SKM-1 treated with dmso at 0.1 percent for 144 hours (cell line): Measurements from ENCODE around the gene MEGF6.

Experiments used
- DNase-seq: peaks from one replicate; lab custom pipeline; 2025; ENCODE audit not compliant: unreplicated experiment; lab: John Stamatoyannopoulos, UW

Gene MEGF6

DNA sequence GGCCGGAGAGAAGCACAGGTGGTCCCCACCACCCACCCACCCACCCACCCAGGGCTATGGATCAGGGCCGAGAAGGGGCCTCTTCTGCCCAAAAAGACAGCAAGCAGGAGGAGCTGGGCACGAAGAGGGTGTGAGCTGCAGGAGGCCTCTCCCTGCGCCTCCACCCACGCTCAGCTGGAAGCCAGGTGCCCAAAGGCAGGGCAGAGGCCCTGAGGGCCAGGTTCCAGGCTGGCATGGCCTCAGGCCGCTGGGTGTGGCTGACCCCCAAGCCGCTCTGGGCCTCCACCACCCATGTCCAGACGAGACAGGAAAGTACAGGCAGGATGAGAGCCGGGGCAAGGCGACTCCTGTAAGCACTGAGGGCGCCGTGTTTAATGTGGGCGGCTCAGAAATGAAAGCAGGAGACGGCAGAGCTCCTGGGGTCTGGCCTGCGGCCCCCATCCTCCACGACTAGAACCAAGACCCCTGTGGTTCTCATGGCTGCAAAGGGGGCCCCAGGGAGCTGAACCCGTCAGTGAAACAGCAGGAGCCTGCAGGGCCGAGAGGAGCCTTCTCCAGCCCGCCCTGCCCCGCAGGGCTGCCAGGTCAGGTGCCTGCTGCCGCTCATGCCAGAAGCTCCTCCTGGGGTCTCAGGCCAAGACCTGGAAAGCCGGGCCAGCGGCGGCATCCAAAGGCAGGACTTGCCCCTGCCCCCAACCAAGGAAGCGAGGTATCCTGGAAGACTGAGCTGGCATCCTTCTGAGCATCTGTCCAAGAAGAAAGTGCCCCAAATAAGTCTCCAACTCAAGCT lies 56.0 kb downstream of the MEGF6 start:
- no peak for DNase-seq

DNA sequence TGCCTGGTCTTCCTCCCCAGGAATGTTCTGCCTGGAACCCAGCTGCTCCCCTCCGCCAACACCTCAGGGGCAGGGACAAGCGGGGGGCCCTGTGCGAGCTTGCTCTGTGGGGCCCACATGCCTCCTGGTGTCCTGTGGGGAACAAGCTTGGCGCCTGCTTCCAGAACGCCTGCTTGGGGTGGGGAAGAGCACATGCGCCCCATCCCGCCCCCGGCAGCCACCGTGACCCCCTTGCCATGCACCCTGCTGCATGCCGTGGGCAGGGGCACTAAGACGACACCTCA lies 57.4 kb downstream of the MEGF6 start:
- no peak for DNase-seq

- DNase-seq = no peak
Measured at GRCh38 chr1:3553166-3553939, 58.0 kb downstream of the MEGF6 start.

DNA sequence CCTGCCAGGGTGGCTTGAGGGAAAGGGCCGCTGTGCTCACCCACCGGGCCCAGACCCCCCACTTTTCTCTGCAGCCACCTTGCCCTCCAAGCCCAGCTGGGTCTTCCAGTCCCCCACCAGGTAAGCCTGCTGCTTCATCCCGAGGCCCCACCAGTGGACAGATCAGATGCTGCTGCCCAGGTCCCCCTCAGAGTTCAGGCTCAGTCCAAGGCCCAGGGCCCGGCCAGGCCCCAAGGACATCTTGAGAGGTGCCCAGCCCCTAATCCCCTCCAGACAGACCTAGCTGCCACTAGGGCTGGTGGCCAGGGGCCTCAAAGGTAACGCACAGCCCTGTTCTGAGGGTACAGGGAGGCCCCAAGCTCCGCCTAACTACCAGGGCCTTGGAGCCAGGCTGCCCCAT lies 58.6 kb downstream of the MEGF6 start:
- no peak for DNase-seq

DNA sequence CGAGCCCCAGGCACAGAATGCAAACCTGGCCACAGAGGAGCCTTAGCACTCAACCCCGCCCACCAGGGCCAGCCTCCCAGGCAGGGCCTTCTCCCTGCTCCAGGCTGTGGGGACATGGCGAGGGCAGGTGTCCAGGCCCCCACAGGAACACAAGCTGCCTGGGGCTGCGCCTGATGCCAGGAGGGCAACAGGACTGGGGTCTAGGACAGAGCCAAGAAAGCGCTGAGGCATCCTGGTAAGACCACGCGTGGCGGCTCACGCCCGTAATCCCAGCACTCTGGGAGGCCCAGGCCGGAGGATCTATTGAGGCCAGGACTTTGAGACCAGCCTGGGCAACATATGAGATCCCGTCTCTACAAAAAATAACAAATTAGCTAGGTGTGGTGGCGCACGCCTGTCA lies 59.1 kb downstream of the MEGF6 start:
- DNase-seq = no peak

- no peak for DNase-seq
Measured at GRCh38 chr1:3551711-3552110, 59.6 kb downstream of the MEGF6 start.

DNA sequence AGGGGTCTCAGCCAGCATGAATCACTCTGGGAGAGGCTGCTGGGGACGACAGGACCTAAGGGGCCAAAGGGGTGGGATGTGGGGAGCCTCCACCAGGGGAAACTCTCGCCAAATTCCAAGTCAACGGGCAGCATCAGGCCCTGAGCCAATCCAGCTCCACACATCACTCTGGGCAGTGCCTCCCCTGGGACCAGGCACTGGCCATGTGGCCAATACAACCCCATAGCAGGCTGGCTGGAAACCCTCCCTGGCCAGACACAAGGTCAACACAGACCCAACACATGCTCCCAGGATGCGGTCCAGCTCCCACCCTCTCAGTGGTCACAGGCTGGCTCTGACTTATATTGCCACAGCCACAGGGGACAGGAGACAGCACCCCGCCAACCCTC lies 60.0 kb downstream of the MEGF6 start:
- no peak for DNase-seq

DNA sequence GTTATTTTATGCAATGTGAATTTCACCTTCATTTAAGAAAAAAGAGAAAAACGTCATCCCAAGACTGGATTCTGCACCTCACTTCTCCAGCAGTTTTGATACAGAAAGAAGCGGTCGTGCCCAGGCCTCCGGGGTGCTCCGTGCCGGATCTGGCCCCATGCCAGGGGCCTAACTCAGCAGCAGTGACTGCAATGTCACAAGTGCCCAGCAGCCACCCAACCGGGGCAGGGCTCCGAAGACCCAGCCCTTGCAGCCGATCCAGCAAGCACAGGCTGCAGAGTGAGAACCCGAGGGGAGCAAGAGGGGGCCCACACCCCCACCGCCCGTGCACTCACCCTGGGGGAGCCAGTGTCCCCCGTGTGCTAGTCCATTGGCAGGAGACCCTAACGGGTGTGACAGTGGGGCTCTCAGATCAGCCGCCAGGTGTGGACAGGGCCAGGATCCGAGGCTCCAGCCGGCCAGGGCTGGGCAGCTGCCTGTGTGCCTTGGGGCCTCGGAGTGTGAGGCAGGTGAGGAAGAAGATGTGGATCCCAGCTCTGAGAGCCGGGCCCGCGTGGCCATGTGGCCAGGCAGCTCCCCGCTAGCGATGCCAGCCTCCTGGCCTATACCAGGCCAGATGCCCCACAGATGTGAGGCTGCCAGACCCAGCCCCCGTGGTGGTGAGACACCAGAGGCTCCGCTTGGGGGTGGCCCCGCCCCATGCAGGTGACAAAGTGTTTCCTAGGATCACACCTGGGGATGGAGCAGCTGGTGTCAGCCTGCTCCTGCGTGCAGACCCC lies 60.6 kb downstream of the MEGF6 start:
- no peak for DNase-seq

- no peak for DNase-seq
Measured at GRCh38 chr1:3548895-3549294, 62.4 kb downstream of the MEGF6 start.

DNA sequence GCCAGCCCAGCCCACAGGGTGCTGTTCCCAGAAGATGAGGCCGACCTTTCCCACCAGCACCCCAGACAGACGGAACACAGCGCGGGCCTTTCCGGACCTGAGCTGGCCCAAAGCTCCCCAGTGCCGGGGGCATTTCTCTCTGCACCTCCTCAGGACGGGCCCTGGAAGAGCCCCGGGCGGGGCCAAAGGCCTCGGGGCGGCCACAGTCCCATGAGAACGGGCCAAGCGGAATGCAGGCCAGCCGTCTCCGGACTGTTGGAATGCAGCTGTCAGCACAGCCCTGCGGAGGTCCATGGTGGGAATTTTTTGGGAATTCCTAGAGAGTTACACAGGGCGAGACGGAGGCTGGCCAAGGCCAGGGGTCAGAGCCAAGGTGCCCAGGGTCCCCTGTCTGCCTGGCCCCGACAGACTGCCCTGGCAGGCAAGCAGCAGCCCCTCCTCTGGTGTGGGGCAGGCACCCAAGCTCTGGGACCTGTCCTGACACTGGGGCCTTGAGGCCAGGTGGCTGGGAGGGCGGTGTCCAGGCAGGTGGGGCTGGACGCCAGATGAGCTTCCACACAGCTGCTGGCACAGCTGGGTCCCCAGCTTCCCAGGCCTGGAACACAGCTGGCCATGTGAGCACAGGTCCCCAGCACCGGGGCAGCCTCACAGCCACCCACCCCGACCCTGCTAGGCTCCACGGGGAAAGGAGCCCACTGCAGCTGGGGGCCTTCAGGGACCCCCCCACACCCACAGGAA lies 63.0 kb downstream of the MEGF6 start:
- no peak for DNase-seq

DNA sequence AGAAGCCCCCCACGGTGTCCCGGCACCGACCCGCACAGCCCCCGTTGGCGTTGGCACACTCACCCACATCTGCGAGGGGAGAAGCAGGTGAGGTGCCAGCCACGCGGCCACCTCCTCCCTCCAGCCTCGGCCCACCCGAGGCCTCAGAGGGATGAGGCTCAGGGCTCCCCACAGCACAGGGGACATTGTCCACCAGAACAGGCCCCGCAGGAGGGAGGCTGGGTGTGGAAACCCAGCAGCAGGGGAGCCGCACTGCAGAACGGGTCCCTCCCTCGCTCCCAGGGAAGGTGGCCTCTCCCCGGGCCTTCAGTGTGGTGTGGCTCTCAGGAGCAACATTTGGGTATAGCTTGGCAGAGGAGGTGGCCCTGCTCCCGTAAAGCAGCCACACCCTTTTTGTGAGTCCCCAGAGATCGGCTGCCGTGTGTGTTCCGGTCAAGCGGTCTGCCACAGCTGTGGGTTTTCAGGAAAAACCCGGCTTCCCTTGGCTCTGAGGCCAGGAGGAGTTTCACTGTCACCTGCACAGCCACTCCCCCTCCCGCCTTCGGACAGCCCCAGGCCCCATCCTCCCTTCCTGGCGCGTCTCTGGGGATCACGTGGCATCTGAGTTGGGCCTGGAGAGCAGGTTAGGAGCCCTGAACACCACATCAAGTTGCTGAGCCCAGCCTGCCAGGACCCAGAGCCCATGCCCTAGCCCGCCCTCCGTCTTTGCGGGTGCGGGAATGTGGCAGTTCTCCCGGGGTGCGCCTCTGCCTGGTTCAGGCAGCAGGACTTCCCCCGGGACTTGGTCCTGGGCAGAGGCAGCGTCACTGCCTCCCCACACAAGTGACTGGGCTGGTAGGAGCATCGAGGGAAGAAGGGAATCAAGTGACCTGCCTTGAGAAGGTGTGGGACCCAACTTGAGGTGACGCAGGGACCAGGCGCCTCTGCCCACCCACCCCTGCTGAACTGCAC lies 64.0 kb downstream of the MEGF6 start:
- no peak for DNase-seq

DNA sequence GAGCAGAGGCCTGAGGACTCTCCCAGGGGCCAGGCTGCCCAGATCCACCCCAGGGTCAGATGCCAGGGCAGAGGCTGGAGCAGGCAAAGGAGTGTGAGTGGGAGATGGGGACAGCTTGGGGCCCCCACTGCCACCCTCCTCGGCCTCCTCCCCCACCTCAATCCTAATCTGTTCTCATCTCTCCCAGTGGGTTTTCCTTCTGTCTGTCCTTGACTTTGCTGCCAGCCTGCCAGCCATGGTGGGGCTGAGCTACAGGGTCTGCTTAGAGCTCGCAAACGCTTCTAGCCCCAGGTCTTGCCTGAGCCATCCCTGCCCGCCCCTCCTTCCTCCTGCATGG lies 65.3 kb downstream of the MEGF6 start:
- no peak for DNase-seq

DNA sequence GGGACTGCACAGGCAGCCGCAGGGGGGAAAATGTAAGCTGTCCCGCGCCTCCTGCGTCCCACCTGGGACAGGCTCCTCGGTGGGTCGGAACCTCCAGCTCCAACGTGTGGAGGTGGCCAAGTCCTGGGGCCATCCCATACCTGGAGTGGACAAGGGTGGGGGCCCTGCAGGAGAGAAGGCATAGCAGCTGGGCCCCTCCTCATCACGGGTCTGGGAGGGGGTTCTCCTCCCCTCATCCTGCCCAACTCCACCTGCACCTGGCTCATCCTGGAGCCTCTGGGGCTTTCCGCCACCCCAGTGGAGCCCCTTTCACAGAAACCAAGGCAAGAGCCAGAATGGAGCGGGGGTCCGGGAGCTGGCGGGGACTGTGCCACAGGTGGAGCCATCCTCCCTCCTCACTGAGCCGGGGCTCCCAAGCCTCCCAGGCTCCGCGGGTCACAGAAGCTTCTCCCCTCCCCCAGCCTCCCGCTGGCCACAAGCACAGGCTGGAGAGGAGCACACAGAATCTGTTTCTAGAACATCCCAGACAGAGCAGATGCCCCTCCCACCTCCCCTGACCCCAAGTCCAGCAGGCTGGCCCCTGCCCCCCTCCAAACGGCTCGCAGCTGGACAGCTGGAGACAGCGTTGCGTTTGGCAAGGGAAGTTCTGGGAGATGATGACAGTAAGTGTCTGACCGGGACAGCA lies 65.8 kb downstream of the MEGF6 start:
- no peak for DNase-seq

DNA sequence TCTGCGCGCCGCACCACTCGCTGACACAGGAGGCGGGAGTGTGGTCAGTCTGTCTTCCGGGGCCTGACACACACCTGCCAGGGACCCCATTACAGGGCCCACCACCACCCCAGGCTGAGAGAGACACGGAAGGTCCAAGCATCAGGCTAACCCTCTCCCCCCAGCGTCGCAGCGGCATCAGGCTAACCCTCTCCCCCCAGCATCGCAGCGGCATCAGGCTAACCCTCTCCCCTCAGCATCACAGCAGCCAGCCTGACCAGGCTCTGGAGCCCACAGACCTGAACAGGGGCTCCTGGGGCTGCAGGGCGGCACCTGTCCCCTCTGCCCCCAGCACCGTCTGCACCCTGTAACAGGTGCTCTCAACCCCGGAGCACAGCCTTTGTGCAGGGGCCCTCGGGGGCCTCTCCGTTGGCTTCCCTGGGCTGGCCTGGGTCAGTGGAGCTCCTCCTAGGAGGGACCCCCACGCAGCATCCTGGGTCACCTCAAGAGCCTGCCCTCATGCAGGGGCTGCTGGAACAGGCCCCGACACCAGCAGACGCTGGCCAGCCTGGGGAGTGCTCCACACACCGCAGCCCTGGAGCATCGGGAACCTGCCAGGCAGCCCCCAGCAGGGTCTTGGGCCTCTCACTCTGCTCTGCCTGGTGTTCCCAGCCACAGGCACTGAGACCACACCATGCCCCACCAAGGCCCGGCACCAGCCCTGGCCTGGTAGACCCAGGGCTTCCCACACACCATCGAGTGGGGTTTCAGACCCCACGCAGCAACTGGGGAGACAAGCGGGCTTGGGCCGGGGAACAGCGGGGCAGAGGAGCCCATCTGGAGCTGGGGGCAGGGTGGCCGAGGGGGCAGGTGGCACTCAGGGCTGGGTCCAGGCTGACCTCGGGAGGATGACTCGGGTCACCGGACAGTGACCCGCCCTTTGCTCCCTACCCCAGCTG lies 67.0 kb downstream of the MEGF6 start:
- DNase-seq = no peak

- DNase-seq = no peak
Measured at GRCh38 chr1:3543076-3544039, 68.0 kb downstream of the MEGF6 start.

DNA sequence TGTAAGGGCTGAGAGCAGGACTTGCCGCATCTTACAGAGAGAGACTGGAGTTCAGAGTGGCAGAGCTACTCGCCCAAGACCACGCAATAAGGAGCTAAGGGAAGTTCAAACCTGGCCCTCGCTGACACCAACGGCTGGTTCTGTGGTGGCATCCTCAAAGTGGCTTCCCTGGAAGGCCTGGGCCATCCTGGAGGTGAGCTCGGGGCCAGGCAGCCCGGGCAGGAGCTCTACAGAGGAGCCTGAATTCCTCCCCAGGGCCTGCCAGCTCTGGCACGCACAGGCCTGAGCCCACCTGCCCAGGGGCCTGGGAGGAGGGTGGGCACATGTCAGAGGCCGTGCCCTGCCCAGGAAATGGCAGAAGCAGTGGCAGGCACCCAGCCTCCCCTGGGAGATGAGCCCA lies 68.6 kb downstream of the MEGF6 start:
- DNase-seq = no peak

DNA sequence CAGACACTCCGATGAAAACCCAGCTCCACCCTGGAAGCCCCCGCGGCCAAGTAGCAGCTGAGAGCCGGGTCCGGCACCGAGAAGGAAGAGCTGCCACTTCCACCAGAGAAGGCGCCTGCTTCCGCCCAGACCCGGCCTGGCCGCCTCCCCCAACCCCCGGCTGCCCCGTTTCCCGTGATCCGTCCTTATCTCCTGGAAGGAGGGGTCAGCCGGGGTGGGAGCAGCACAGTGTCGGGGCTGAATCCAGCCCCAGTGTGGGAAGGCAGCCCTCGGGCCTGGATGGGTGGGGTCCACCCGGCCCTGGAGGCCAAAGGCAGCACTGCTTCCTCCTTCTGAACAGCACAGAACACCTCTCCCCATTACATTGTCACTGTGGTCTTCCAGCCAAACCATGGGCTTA lies 69.4 kb downstream of the MEGF6 start:
- DNase-seq = no peak

DNA sequence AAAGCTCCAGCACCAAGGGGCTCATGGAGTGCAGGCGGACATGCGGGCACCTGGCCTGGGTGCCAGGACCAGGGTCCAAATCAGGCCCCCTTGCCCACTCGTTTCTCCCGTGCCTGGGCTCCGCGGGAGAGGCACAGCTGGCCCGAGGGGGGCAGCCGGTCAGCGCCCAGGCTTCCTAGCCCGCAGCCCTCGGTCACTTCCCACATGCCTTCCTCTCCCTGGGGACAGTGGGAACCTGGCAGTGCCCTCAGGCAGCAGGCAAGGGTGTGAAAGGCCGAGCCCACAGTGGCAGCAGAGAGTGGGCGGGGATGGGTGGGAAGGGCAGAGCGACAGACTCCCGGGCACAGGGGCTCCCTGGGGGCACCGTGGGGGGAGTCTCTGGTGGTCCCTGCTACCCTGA lies 69.8 kb downstream of the MEGF6 start:
- DNase-seq = no peak
